KG1 (cell line): ENCODE measurements around the gene RBP2.
"Not testable (repeated sequence)": the region's sequence is repeated elsewhere in the genome, so short reads cannot be mapped to it uniquely, and the experiment has no call there.

ENCODE experiments used
- DNase-seq: peaks from one replicate; lab custom pipeline; 2025; lab: John Stamatoyannopoulos, UW

The RBP2 gene

GRCh38 chr3:139441656-139442055 is 34.7 kb downstream of the RBP2 start:
- no peak for DNase-seq

GRCh38 chr3:139440639-139441556 is 35.4 kb downstream of the RBP2 start:
- no peak for DNase-seq

- no peak for DNase-seq
Observed at GRCh38 chr3:139439278-139439677, 37.0 kb downstream of the RBP2 start.

- DNase-seq, result no peak
Observed at GRCh38 chr3:139434764-139435307, 41.5 kb downstream of the RBP2 start.

GRCh38 chr3:139434228-139434627 is 42.1 kb downstream of the RBP2 start:
- no peak for DNase-seq

- DNase-seq, result no peak
Observed at GRCh38 chr3:139433089-139433488, 43.2 kb downstream of the RBP2 start.

GRCh38 chr3:139430493-139430892 is 45.8 kb downstream of the RBP2 start:
- no peak for DNase-seq

GRCh38 chr3:139427283-139428060 is 48.8 kb downstream of the RBP2 start:
- DNase-seq, result peak; percentile 45

- no peak for DNase-seq
Observed at GRCh38 chr3:139425745-139426400, 50.4 kb downstream of the RBP2 start.

- no peak for DNase-seq
Observed at GRCh38 chr3:139423232-139423631, 53.1 kb downstream of the RBP2 start.

- no peak for DNase-seq
Observed at GRCh38 chr3:139421460-139421859, 54.9 kb downstream of the RBP2 start.

- no peak for DNase-seq
Observed at GRCh38 chr3:139421040-139421439, 55.3 kb downstream of the RBP2 start.

- DNase-seq, result no peak
Observed at GRCh38 chr3:139418144-139418543, 58.2 kb downstream of the RBP2 start.

GRCh38 chr3:139416275-139416674 is 60.0 kb downstream of the RBP2 start:
- DNase-seq, result no peak

GRCh38 chr3:139414608-139415224 is 61.6 kb downstream of the RBP2 start:
- no peak for DNase-seq

GRCh38 chr3:139412891-139413290 is 63.4 kb downstream of the RBP2 start:
- not testable (repeated sequence) for DNase-seq
